K562 (cell line): ENCODE data around the gene ANO1. TPM values are rescaled to one million over a fixed set of nuclear protein-coding genes. Genes with fewer than 3 reads are reported as not detected.
A peak's percentile ranks its signal among the peaks of the same experiment; 100 is the strongest.

ENCODE experiments used
- GATAD2A ChIP-seq: fragments of 450-650 bp; IDR thresholded peaks from 2 replicates; pipeline ENCODE4 v1.6.1; 2017
- KLF13 ChIP-seq: fragments of 450-650 bp; IDR thresholded peaks from 2 replicates; pipeline ENCODE4 v1.6.1; 2016; ENCODE audit warnings: missing genetic modification characterization, low read depth, mild to moderate bottlenecking, missing compliant biosample characterization, moderate library complexity, borderline replicate concordance
- NR3C1 ChIP-seq: sonication (generic); formaldehyde crosslinking; IDR thresholded peaks from 2 replicates; pipeline ENCODE4 v1.8.1; 2022; ENCODE audit warnings: missing genetic modification reagents
- OTX1 ChIP-seq: fragments of 450-650 bp; formaldehyde crosslinking; IDR thresholded peaks from 2 replicates; pipeline ENCODE4 v1.4.0; 2022; ENCODE audit warnings: mild to moderate bottlenecking
- RBM34 ChIP-seq: fragments of 200-400 bp; formaldehyde crosslinking; IDR thresholded peaks from 2 replicates; pipeline ENCODE4 v1.6.1; 2018; ENCODE audit warnings: low read length, borderline replicate concordance; ENCODE audit not compliant: insufficient read depth
- RFX5 ChIP-seq: IDR thresholded peaks from 2 replicates; pipeline ENCODE4 v1.6.1; 2011; ENCODE audit warnings: low read depth, mild to moderate bottlenecking, improper control_type of control experiment, low read length
- SIN3A ChIP-seq, 2 experiments: fragments of 150-350 bp in 1 of 2; IDR thresholded peaks; 2 replicates each; pipeline ENCODE4 v1.6.1; 2011 to 2016; ENCODE audit warnings: borderline replicate concordance in 2 of 2, low read depth in 2 of 2, low read length in 2 of 2, mild to moderate bottlenecking in 2 of 2, moderate library complexity in 2 of 2; ENCODE audit not compliant: control insufficient read depth in 1 of 2
- SMARCE1 ChIP-seq: fragments of 450-650 bp; IDR thresholded peaks from 2 replicates; pipeline ENCODE4 v1.7.1; 2016; ENCODE audit warnings: mild to moderate bottlenecking
- ZNF41 ChIP-seq: fragments of 250-450 bp; sonication (Bioruptor Pico); conservative IDR thresholded peaks from 2 replicates; pipeline ENCODE4 v1.4.0; 2020; ENCODE audit warnings: mild to moderate bottlenecking
- ZNF507 ChIP-seq: conservative IDR thresholded peaks from 2 replicates; pipeline ENCODE4 v1.6.1; 2017; ENCODE audit warnings: missing genetic modification characterization, missing compliant biosample characterization
- polyA plus RNA-seq, 8 experiments: library from polyadenylated mRNA; depleted of rRNA in 4 of 8; stranded (reverse) in 5 of 8; unstranded in 3 of 8; fragments of >200 nt; fragmentation: Nextera tagmentation in 2 of 8; fragmentation: Illumina TruSeq in 1 of 8; extraction: Ambion mirVana in 2 of 8; extraction: Trizol in 1 of 8; gene quantifications; 2 replicates each; pipeline versions ENCODE4 v1.2.1 to v1.2.3, GENCODE V29; 2011 to 2014; ENCODE audit warnings: inconsistent platforms in 1 of 8, missing spikeins in 1 of 8
- total RNA-seq, 7 experiments: library from RNA; depleted of rRNA in 6 of 7; stranded (reverse); fragments of >200 nt in 6 of 7; fragmentation: Illumina TruSeq in 2 of 7; extraction: Trizol in 2 of 7; gene quantifications; 2 replicates each; pipeline versions ENCODE4 v1.2.1 to v1.2.3, GENCODE V29; 2011 to 2021; ENCODE audit warnings: low replicate concordance in 1 of 7
- TF ChIP-seq, protein P1 (sequence below): fragments of 250-450 bp; sonication (Bioruptor Pico); IDR thresholded peaks from 2 replicates; pipeline ENCODE4 v1.4.0; 2020; ENCODE audit warnings: mild to moderate bottlenecking, moderate library complexity
- TF ChIP-seq, protein P2 (sequence below): fragments of 250-450 bp; sonication (Bioruptor Pico); IDR thresholded peaks from 2 replicates; pipeline ENCODE4 v1.5.0; 2022; ENCODE audit warnings: mild to moderate bottlenecking
- TF ChIP-seq, protein P3 (sequence below): fragments of 250-450 bp; sonication (Bioruptor Pico); IDR thresholded peaks from 2 replicates; pipeline ENCODE4 v1.8.0; 2022; ENCODE audit warnings: moderate library complexity, mild to moderate bottlenecking, inconsistent platforms
- TF ChIP-seq, protein P4 (sequence below): fragments of 150-350 bp; conservative IDR thresholded peaks from 2 replicates; pipeline ENCODE4 v1.6.1; 2014; ENCODE audit warnings: low read length
- TF ChIP-seq, protein P5 (sequence below): IDR thresholded peaks from 2 replicates; pipeline ENCODE4 v1.6.1; 2016; ENCODE audit warnings: missing genetic modification characterization, missing compliant biosample characterization

Gene ANO1
- total and polyA plus RNA-seq, 9 of the 15 experiments (the other 6 are each of a cell fraction or from before 2014, with no cell fraction given): not detected

DNA sequence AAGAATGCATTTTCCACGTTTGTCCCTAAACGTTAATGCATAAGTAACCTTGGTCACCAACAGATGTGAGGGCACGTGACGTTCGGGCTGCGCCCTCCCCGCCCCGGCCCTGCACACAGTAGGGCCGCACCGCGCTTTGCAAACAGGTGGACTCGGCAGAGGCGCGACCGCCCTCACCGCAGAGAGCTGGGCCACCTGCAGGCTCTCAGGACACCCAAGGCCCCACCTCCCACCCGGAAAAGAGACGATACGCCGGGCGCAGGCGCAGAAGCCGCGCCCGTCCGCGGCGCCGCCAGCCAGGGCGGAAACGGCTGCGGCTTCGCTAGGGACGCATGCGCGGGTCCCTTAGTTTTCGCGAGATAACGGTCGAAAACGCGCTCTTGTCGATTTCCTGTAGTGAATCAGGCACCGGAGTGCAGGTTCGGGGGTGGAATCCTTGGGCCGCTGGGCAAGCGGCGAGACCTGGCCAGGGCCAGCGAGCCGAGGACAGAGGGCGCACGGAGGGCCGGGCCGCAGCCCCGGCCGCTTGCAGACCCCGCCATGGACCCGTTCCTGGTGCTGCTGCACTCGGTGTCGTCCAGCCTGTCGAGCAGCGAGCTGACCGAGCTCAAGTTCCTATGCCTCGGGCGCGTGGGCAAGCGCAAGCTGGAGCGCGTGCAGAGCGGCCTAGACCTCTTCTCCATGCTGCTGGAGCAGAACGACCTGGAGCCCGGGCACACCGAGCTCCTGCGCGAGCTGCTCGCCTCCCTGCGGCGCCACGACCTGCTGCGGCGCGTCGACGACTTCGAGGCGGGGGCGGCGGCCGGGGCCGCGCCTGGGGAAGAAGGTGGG lies 125.0 kb downstream of the ANO1 start, which contains the start of gene FADD (continued):
- TF ChIP-seq, protein P1, sequence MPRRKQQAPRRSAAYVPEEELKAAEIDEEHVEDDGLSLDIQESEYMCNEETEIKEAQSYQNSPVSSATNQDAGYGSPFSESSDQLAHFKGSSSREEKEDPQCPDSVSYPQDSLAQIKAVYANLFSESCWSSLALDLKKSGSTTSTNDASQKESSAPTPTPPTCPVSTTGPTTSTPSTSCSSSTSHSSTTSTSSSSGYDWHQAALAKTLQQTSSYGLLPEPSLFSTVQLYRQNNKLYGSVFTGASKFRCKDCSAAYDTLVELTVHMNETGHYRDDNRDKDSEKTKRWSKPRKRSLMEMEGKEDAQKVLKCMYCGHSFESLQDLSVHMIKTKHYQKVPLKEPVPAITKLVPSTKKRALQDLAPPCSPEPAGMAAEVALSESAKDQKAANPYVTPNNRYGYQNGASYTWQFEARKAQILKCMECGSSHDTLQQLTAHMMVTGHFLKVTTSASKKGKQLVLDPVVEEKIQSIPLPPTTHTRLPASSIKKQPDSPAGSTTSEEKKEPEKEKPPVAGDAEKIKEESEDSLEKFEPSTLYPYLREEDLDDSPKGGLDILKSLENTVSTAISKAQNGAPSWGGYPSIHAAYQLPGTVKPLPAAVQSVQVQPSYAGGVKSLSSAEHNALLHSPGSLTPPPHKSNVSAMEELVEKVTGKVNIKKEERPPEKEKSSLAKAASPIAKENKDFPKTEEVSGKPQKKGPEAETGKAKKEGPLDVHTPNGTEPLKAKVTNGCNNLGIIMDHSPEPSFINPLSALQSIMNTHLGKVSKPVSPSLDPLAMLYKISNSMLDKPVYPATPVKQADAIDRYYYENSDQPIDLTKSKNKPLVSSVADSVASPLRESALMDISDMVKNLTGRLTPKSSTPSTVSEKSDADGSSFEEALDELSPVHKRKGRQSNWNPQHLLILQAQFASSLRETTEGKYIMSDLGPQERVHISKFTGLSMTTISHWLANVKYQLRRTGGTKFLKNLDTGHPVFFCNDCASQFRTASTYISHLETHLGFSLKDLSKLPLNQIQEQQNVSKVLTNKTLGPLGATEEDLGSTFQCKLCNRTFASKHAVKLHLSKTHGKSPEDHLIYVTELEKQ (CRISPR knock-in tag): no peak
- TF ChIP-seq, protein P2, sequence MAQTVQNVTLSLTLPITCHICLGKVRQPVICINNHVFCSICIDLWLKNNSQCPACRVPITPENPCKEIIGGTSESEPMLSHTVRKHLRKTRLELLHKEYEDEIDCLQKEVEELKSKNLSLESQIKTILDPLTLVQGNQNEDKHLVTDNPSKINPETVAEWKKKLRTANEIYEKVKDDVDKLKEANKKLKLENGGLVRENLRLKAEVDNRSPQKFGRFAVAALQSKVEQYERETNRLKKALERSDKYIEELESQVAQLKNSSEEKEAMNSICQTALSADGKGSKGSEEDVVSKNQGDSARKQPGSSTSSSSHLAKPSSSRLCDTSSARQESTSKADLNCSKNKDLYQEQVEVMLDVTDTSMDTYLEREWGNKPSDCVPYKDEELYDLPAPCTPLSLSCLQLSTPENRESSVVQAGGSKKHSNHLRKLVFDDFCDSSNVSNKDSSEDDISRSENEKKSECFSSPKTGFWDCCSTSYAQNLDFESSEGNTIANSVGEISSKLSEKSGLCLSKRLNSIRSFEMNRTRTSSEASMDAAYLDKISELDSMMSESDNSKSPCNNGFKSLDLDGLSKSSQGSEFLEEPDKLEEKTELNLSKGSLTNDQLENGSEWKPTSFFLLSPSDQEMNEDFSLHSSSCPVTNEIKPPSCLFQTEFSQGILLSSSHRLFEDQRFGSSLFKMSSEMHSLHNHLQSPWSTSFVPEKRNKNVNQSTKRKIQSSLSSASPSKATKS: no peak
- no peak for TF ChIP-seq RFX5
- TF ChIP-seq, protein P3, sequence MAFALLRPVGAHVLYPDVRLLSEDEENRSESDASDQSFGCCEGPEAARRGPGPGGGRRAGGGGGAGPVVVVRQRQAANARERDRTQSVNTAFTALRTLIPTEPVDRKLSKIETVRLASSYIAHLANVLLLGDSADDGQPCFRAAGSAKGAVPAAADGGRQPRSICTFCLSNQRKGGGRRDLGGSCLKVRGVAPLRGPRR (CRISPR knock-in tag): no peak
- TF ChIP-seq ZNF41 (CRISPR knock-in tag): no peak
- TF ChIP-seq SIN3A (IDR thresholded peaks at IDR 0.05; ENCODE audit: borderline replicate concordance in 2 of 2, control insufficient read depth in 1 of 2, low read depth in 2 of 2, low read length in 2 of 2): peak; percentile 19 to 24; a peak in 1 of 4 replicates
- TF ChIP-seq RBM34: no peak
- TF ChIP-seq ZNF507: no peak
- no peak for TF ChIP-seq OTX1 (CRISPR knock-in tag)
- TF ChIP-seq NR3C1 (CRISPR knock-in tag): no peak
- TF ChIP-seq SMARCE1: no peak
- TF ChIP-seq GATAD2A: peak; percentile 37; the same call in 1 of the 2 replicates
- TF ChIP-seq, protein P4, sequence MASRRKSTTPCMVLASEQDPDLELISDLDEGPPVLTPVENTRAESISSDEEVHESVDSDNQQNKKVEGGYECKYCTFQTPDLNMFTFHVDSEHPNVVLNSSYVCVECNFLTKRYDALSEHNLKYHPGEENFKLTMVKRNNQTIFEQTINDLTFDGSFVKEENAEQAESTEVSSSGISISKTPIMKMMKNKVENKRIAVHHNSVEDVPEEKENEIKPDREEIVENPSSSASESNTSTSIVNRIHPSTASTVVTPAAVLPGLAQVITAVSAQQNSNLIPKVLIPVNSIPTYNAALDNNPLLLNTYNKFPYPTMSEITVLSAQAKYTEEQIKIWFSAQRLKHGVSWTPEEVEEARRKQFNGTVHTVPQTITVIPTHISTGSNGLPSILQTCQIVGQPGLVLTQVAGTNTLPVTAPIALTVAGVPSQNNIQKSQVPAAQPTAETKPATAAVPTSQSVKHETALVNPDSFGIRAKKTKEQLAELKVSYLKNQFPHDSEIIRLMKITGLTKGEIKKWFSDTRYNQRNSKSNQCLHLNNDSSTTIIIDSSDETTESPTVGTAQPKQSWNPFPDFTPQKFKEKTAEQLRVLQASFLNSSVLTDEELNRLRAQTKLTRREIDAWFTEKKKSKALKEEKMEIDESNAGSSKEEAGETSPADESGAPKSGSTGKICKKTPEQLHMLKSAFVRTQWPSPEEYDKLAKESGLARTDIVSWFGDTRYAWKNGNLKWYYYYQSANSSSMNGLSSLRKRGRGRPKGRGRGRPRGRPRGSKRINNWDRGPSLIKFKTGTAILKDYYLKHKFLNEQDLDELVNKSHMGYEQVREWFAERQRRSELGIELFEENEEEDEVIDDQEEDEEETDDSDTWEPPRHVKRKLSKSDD: no peak
- TF ChIP-seq, protein P5, sequence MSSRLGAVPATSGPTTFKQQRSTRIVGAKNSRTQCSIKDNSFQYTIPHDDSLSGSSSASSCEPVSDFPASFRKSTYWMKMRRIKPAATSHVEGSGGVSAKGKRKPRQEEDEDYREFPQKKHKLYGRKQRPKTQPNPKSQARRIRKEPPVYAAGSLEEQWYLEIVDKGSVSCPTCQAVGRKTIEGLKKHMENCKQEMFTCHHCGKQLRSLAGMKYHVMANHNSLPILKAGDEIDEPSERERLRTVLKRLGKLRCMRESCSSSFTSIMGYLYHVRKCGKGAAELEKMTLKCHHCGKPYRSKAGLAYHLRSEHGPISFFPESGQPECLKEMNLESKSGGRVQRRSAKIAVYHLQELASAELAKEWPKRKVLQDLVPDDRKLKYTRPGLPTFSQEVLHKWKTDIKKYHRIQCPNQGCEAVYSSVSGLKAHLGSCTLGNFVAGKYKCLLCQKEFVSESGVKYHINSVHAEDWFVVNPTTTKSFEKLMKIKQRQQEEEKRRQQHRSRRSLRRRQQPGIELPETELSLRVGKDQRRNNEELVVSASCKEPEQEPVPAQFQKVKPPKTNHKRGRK (tag): no peak
- TF ChIP-seq KLF13 (tag): no peak
